Prostate gland (tissue), 2 donors: ENCODE data around the gene ALDOB. TPM values are rescaled to one million over a fixed set of nuclear protein-coding genes. Genes with fewer than 3 reads are reported as not detected.

ENCODE experiments used
- DNase-seq: peaks from one replicate; pipeline ENCODE4 v3.0.0-alpha.2; 2019; ENCODE audit warnings: low spot score
- H3K27ac ChIP-seq, 2 donors: fragments of 200-600 bp; sonication (generic); 2 replicates each; pipeline ENCODE4 v1.5.1; 2017 to 2019
- H3K27me3 ChIP-seq: fragments of 200-600 bp; sonication (generic); replicated peaks from 2 replicates; pipeline ENCODE4 v1.5.1; 2019; ENCODE audit not compliant: insufficient read depth
- H3K36me3 ChIP-seq, 2 donors: fragments of 200-600 bp; sonication (generic); 1 replicate in 1 of 2; 2 replicates in 1 of 2; pipeline versions ENCODE4 v1.5.1 to v1.8.1; 2017 to 2019
- H3K4me1 ChIP-seq: fragments of 200-600 bp; sonication (generic); replicated peaks from 2 replicates; pipeline ENCODE4 v1.5.1; 2019
- H3K4me3 ChIP-seq, 2 donors: fragments of 200-600 bp; sonication (generic); 2 replicates each; pipeline ENCODE4 v1.5.1; 2017 to 2019
- H3K9me3 ChIP-seq: fragments of 200-600 bp; sonication (generic); 2 replicates; pipeline ENCODE4 v1.5.1; 2017
- POLR2A ChIP-seq: fragments of 450-650 bp; IDR thresholded peaks from one replicate; pipeline ENCODE4 v1.6.1; 2016; ENCODE audit warnings: antibody characterized with exemption, mild to moderate bottlenecking
- POLR2AphosphoS5 ChIP-seq: sonication (generic); formaldehyde crosslinking; IDR thresholded peaks from one replicate; pipeline ENCODE4 v1.6.1; 2017; ENCODE audit warnings: antibody characterized with exemption
- WGBS: methylation state at CpG from one replicate; pipeline ENCODE4 v1.1.5; 2018; 5-methylcytosine and 5-hydroxymethylcytosine counted together
- intact Hi-C: fragments of 100-400 bp; cut with DNase I; formaldehyde crosslinking; loops from one replicate; pipeline ENCODE4 v1.14.2; 2022
- total RNA-seq, 2 donors: library from RNA; depleted of rRNA; stranded (reverse); fragments of >200 nt; gene quantifications; one replicate each; pipeline ENCODE4 v1.1.0, GENCODE V29; 2016
- TF ChIP-seq, protein P1 (sequence below), 4 experiments: fragments of 200-600 bp in 2 of 4; fragments of 450-650 bp in 2 of 4; sonication (generic) in 2 of 4; IDR thresholded peaks; 1 replicate in 3 of 4; 2 replicates in 1 of 4; pipeline ENCODE4 v1.5.1; 2016 to 2019; ENCODE audit warnings: antibody characterized with exemption in 4 of 4, mild to moderate bottlenecking in 2 of 4, moderate library complexity in 2 of 4

ALDOB gene
- total RNA-seq, 2 donors from 2014 or later = not detected

- H3K9me3 ChIP-seq = no peaks in the 10 kb centered on the region
- no peaks in the 10 kb centered on the region for H3K4me1 ChIP-seq
- no peak overlapping the region for H3K4me3 ChIP-seq
- TF ChIP-seq POLR2AphosphoS5 (peak; percentile 60), POLR2A (no peak)
- no peaks in the 10 kb centered on the region for H3K27me3 ChIP-seq
- peak overlapping the region; percentile 75 to 81 for H3K27ac ChIP-seq
- DNase-seq = peak; percentile 20
- intact Hi-C loops = no loop called here
- WGBS = 74% methylated on average over 3 of the region's 3 CpGs
- no peaks in the 10 kb centered on the region for H3K36me3 ChIP-seq
These were observed 43.3 kb upstream of the ALDOB start for GRCh38 chr9:101478906-101479305.

- H3K27ac ChIP-seq = peak overlapping the region; percentile 36 to 81
- no peak overlapping the region for H3K4me3 ChIP-seq
- WGBS = 83% methylated on average over 4 of the region's 4 CpGs
- DNase-seq = no peak
- no peaks in the 10 kb centered on the region for H3K9me3 ChIP-seq
- H3K27me3 ChIP-seq = no peaks in the 10 kb centered on the region
- no peak for TF ChIP-seq POLR2A
- TF ChIP-seq, protein P1, sequence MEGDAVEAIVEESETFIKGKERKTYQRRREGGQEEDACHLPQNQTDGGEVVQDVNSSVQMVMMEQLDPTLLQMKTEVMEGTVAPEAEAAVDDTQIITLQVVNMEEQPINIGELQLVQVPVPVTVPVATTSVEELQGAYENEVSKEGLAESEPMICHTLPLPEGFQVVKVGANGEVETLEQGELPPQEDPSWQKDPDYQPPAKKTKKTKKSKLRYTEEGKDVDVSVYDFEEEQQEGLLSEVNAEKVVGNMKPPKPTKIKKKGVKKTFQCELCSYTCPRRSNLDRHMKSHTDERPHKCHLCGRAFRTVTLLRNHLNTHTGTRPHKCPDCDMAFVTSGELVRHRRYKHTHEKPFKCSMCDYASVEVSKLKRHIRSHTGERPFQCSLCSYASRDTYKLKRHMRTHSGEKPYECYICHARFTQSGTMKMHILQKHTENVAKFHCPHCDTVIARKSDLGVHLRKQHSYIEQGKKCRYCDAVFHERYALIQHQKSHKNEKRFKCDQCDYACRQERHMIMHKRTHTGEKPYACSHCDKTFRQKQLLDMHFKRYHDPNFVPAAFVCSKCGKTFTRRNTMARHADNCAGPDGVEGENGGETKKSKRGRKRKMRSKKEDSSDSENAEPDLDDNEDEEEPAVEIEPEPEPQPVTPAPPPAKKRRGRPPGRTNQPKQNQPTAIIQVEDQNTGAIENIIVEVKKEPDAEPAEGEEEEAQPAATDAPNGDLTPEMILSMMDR (IDR thresholded peaks at IDR 0.05) = no peak
- no peak for TF ChIP-seq POLR2AphosphoS5
- intact Hi-C loops = no loop called here
- H3K4me1 ChIP-seq = no peaks in the 10 kb centered on the region
- H3K36me3 ChIP-seq = no peaks in the 10 kb centered on the region
These were observed 42.9 kb upstream of the ALDOB start for GRCh38 chr9:101478444-101478843.

- Histone ChIP-seq H3K4me3 (no peak overlapping the region), H3K36me3 (no peaks in the 10 kb centered on the region), H3K27ac (no peak overlapping the region), H3K9me3 (no peaks in the 10 kb centered on the region), H3K27me3 (no peaks in the 10 kb centered on the region), H3K4me1 (no peaks in the 10 kb centered on the region)
- no peak for TF ChIP-seq POLR2AphosphoS5
- TF ChIP-seq, protein P1 (IDR thresholded peaks at IDR 0.05) = no peak
- no peak for TF ChIP-seq POLR2A
- intact Hi-C loops = no loop called here
- WGBS = 92% methylated on average over 1 of the region's 1 CpG
- DNase-seq = no peak
These were observed 42.2 kb upstream of the ALDOB start for GRCh38 chr9:101477736-101478135.

- Histone ChIP-seq H3K27me3 (no peaks in the 10 kb centered on the region), H3K9me3 (no peaks in the 10 kb centered on the region), H3K36me3 (no peaks in the 10 kb centered on the region), H3K4me3 (no peak overlapping the region), H3K4me1 (no peaks in the 10 kb centered on the region), H3K27ac (no peak overlapping the region)
- 72% methylated on average over 4 of the region's 4 CpGs for WGBS
- no peak for DNase-seq
- TF ChIP-seq, protein P1 (IDR thresholded peaks at IDR 0.05) = no peak
- no peak for TF ChIP-seq POLR2AphosphoS5
- TF ChIP-seq POLR2A = no peak
- intact Hi-C loops = no loop called here
These were observed 41.6 kb upstream of the ALDOB start for GRCh38 chr9:101477214-101477613.

DNA sequence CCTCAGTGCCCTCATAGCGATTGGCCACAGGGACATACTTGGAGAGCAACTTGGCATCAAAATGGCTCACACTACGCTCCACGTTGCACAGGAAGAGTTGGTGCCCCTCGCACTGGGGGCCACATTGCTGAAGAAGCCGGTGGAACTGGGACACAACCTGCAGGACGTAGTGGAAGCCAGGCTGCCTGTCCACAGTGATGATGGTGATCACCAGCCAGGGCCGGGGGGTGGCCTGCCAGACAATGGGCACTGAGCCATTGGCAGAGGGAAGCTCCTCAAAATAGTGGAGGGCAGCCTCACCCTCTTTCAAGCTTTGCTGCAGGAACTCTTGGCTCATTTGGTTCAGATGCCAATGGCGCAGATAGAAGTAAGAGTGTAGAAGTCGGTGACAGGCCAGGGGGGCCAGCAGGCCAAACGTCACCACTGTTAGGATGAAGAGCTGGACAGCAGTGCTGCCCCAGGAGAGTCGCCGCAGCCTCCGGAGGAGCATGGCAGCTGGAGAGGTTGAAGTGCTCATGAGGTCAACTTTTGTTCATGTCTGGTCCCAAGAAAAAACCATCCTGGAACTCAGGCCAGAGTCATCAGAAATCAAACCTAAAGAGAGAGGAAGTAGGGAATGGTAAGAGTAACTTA lies 41.1 kb upstream of the ALDOB start:
- no peaks in the 10 kb centered on the region for H3K36me3 ChIP-seq
- no peak overlapping the region for H3K27ac ChIP-seq
- H3K27me3 ChIP-seq = no peaks in the 10 kb centered on the region
- H3K9me3 ChIP-seq = no peaks in the 10 kb centered on the region
- 95% methylated on average over 13 of the region's 13 CpGs for WGBS
- intact Hi-C loops = no loop called here
- TF ChIP-seq, protein P1 (IDR thresholded peaks at IDR 0.05) = no peak
- TF ChIP-seq POLR2AphosphoS5 = no peak
- no peak for TF ChIP-seq POLR2A
- no peak overlapping the region for H3K4me3 ChIP-seq
- H3K4me1 ChIP-seq = no peaks in the 10 kb centered on the region
- no peak for DNase-seq
